DOHH2 (cell line): ENCODE measurements around the gene OXSR1.

Source experiments
- EZH2phosphoT487 ChIP-seq: fragments of 200-600 bp; sonication (generic); IDR thresholded peaks from 2 replicates; pipeline ENCODE4 v1.6.1; 2017; ENCODE audit warnings: borderline replicate concordance, mild to moderate bottlenecking, antibody characterized with exemption, low read length, moderate library complexity, mixed read lengths
- TF ChIP-seq, protein P1 (sequence below): fragments of 200-600 bp; sonication (generic); IDR thresholded peaks from one replicate; pipeline ENCODE4 v1.5.1; 2014; ENCODE audit warnings: antibody characterized with exemption, mild to moderate bottlenecking, low read depth, low read length; ENCODE audit not compliant: poor library complexity, severe bottlenecking

DNA sequence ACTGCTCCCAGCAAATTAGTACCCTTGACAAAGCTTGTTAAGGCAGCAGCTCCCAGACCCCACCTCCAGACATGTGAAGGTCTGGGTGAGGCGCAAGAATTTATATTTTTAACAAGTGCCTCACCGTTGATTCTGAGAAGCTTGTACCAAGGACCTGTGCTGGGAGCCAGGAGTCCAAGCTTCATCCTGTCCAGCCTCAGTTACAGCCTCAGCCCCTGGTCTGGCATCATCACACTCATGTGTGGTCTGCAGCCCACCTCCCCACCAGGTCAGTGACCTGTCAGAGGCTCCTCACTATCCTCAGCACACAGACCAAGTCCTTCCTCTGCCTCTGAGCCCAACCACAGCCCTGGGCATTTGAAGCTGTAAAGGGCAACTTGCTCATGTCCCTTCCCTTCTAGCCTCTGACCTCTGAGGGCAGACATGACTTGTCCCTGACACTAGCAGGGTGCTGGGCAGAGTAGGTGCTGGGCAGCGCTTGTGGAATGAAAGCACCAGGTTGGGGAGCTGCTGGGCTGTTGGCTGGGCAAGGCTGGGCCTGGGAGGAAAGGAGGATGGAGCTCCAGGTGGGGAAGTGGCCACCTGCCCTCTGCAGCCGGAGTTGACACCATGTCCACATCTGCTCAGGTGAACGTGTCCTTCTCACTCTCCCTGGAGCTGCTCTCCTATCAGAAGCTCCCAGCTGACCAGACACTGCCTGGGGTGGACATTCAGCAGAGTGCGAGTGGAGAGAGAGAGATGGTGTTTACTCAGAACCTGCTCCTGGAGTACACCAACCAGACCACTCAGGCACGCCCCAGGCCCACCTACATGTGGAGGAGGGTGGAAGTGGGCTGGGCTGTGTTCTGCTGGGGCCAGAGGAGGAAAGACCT, 45.3 kb upstream of the OXSR1 start:
- TF ChIP-seq, protein P1, sequence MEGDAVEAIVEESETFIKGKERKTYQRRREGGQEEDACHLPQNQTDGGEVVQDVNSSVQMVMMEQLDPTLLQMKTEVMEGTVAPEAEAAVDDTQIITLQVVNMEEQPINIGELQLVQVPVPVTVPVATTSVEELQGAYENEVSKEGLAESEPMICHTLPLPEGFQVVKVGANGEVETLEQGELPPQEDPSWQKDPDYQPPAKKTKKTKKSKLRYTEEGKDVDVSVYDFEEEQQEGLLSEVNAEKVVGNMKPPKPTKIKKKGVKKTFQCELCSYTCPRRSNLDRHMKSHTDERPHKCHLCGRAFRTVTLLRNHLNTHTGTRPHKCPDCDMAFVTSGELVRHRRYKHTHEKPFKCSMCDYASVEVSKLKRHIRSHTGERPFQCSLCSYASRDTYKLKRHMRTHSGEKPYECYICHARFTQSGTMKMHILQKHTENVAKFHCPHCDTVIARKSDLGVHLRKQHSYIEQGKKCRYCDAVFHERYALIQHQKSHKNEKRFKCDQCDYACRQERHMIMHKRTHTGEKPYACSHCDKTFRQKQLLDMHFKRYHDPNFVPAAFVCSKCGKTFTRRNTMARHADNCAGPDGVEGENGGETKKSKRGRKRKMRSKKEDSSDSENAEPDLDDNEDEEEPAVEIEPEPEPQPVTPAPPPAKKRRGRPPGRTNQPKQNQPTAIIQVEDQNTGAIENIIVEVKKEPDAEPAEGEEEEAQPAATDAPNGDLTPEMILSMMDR: no peak
- no peak for TF ChIP-seq EZH2phosphoT487
